CD4-positive, alpha-beta T cell treated with Interleukin-15 for 1 hour (primary cell): ENCODE measurements around the gene RELT.

Experiments
- DNase-seq: peaks from one replicate; pipeline ENCODE4 v3.0.0-alpha.2; 2020

The RELT gene

GRCh38 chr11:73347067-73347466 is 29.1 kb upstream of the RELT start:
- no peak for DNase-seq

DNA sequence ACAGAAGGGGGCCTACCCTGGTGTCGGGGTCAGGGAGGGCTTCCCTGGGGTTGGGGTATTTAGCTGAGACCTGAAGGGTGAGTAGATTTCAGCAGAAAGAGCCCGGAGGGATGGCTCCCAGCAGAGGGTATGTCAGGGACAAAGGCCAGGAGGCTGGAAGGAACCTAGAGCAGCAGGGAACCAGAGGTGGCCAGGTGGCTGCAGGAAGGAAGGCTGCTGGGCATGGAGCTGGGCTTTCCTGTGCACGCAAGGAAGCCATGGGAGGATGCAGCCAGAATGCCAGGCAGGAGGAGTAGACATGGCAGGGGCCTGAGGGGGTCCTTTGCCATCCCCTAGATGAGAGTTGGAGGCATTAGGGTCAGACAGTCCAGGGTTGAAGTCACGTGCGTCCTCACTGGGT is 27.4 kb upstream of the RELT start:
- no peak for DNase-seq

DNA sequence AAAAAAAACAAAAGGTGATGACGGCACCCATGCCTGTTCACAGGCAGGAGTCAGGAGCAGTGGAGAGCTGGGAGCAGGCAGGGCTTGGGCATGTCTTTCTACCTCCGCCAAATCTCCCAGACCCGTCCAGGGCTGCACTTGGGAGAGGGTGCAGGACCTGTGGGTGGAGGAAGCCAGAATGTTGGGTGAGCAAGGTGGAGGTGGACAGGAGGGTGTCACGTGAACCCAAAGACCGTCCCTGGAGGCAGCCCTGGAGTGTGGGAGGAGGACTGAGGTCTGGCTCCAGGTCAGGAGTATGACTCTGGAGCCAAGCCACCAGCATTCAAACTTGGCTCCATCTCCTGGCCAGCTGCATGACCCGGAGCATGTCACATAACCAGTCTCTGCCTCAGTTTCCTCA is 26.6 kb upstream of the RELT start:
- no peak for DNase-seq

DNA sequence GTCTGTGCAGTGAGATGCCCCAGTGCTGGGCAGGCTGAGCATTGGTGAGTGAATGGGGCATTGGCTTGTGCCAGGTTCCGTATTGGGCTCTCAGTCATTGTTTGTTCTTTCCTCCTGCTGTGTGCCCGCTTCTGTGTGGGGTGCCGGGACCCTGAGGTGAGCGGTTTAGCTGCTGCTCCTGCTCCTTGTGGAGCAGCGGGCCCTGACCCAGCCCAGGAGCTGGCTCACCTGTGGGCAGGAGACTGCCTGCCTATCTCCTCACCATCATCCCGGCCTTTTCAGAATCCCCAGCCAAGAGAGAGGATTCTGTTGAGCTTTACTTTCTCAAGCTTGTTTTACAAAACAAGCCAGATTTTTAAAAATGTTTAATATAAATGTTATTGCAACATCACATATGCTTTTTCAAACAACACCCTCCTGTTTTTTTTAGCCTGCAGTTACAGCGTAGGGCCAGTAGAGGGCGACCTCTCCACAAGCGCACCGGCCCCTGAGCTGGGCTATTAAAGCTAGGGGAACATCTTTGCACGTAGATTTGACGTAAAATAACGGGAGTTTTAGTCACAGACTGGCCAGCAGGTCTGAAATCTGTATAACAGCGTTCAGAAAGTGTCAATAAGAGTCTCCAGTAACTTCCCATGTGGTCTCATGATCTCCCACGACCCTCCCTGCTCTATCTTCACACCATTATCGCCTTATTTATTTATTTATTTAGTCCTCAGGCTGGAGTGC is 25.1 kb upstream of the RELT start:
- DNase-seq: peak; percentile 64

- DNase-seq: no peak
Observed at GRCh38 chr11:73353422-73353821, 22.8 kb upstream of the RELT start.

DNA sequence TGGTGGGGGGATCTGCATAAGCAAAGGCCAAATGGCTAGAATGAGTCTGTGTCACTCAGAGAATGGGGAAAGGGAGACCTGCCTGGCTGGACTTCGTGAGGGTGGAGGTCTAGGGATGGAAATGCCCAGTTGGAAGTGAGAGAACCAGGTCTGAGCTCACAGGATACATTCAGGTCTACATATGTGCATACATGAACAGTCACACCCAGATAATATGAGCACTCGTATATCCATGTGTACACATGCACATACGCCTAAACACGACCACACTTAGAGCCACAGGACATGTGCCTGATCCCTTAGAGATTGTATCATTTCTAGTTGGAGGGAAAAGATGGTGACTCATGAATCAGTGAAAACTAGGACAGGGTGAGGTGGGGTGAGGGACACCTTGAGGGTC is 21.1 kb upstream of the RELT start:
- no peak for DNase-seq

- no peak for DNase-seq
Observed at GRCh38 chr11:73356979-73357860, 19.0 kb upstream of the RELT start.

DNA sequence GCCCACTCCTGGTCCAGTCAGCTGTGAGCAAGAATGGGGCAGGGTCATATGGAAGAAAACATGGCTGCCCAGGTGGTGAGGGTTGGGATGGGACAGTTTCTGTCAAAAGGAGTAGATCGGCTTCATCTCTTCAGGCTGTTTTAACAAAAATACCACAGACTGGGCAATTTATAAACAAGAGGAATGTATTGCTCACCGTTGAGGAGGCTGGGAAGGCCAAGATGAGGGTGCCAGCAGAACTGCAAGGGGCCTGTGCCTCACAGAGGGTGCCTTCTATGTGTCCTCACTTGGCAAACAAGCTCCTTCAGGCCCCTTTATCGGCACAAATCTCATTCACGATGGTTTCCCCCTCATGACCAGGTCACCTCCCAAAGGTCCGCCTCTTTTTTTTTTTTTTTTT is 18.1 kb upstream of the RELT start:
- DNase-seq: no peak

- DNase-seq: no peak
Observed at GRCh38 chr11:73359341-73359740, 16.9 kb upstream of the RELT start.

DNA sequence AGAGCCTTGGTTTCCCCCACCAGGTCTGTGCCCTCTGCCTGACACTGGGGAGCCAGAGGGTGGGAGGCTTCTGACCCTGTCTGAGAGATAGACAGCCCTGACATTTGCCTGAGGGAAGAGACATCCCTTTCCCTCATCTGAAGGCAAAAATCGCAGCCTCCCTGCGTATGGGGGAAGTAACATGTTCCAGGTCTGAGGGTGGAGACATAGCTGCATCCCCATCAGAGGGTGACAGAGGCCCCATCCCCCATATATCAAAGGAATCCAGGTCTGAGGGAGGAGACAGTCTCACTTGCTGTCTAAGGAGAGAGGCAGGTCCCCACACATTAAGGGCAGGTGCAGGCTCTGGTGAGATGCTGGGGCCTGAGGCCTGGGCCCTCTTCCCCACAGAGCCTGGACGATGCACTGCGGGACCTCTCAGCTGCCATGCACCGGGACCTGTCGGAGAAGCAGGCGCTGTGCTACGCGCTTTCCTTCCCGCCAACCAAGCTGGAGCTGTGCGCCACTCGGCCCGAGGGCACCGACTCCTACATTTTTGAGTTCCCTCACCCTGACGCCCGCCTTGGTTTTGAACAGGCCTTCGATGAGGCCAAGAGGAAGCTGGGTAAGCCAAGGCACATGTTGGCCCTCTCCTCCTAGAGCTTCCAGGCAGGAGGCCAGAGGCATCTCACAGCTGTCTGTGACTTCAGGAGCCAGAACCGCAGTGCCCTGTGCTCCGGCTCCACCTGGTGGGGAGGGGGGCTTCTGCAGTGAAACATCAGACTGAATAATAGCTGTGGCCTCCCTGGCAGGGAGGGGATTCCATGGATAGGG is 16.1 kb upstream of the RELT start:
- no peak for DNase-seq

GRCh38 chr11:73360743-73361369 is 15.3 kb upstream of the RELT start:
- no peak for DNase-seq

GRCh38 chr11:73361953-73362776 is 14.0 kb upstream of the RELT start:
- no peak for DNase-seq

- no peak for DNase-seq
Observed at GRCh38 chr11:73363147-73363546, 13.1 kb upstream of the RELT start.

DNA sequence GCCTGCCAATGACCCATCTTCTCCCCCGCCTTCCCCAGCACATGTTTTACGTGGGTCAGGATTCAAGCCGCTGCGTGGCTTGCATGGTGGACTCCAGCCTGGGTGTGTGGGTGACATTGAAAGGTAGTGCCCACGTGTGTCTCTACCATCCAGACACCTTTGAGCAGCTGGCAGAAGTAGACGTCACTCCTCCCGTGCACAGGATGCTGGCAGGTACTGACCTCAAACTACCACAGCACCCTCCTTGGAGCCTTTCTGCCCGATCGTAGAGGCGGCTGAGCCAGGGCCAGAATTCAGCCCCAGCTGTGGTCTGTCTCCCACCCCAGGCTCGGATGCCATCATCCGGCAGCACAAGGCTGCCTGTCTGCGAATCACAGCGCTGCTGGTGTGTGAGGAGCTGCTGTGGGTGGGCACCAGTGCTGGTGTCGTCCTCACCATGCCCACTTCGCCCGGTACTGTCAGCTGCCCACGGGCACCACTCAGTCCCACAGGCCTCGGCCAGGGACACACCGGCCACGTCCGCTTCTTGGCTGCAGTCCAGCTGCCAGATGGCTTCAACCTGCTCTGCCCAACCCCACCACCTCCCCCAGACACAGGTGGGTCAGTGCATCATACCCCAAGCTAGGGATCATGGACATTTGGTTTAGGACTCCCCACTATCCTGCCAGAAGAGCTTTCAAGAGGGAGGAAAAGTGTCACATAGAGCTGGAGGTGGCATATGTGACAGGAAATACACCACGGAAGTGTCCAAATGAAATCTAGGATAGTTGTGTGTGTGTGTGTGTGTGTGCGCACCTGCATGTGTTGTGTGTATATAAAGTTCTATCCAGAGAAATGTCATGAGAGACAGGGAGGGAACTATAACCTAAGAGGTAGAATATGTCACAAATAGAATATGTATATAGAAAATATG is 10.6 kb upstream of the RELT start:
- no peak for DNase-seq

DNA sequence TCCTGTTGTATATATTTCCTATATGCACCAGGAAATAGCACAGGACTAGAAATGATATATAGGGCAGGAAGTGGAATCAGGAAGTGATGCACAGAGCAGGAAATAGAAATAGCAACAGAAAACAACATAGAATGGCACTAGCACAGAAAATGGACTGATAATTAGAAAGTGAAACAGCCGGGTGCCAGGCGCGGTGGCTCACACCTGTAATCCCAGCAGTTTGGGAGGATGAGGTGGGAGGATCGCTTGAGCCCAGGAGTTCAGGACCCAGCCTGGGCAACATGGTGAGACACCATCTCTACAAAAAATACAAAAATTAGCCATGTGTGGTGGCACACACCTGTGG is 10.0 kb upstream of the RELT start:
- peak; percentile 38 for DNase-seq

- no peak for DNase-seq
Observed at GRCh38 chr11:73366953-73367352, 9.2 kb upstream of the RELT start.

DNA sequence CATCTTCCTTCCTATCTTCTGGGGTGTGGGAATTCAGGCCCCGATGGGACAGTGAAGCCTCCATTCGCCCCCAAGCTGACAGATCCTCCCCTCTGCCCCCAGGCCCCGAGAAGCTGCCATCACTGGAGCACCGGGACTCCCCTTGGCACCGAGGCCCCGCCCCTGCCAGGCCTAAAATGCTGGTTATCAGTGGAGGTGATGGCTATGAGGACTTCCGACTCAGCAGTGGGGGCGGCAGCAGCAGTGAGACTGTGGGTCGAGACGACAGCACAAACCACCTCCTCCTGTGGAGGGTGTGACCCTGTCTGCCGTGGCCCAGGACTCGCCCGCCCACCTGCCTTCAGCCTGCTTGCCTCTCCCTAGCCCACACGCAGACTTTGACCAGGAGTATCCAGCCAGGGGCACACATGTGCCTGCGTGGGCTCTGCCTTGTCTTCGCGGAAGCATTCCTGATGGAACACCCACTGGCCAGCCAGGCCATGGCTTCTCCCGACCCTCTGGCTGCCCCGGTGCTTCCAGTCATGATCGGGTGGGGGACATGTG is 8.6 kb upstream of the RELT start:
- no peak for DNase-seq

DNA sequence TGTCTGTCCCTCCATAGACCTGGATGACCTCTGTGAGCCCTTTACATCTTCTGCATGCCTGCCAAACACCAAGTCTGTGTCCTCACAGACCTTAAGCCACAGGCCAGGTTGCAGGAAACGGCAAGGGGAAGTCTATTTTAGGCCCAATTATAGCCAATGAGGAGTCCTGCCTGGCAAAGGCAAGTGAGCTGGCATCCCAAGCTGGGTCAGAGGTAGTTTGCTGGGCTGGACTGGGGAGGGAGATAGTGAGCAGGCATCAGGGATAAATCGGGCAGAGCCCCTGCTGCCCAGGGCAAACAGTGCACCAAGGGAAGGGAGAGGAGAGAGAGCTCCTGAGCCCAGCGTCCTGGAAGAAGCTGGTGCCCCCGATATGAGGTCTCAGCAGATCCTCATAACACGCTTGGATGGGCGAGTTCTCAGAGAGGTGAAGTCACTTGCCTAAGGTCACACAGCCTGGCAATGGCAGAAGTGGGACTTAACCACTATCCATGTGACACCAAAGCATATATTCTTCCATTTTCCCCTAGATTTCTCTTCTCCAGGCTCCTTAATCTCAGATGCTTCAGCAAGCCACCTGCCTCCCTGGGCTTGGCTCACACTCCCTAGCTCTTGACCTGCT is 3.7 kb upstream of the RELT start:
- no peak for DNase-seq

DNA sequence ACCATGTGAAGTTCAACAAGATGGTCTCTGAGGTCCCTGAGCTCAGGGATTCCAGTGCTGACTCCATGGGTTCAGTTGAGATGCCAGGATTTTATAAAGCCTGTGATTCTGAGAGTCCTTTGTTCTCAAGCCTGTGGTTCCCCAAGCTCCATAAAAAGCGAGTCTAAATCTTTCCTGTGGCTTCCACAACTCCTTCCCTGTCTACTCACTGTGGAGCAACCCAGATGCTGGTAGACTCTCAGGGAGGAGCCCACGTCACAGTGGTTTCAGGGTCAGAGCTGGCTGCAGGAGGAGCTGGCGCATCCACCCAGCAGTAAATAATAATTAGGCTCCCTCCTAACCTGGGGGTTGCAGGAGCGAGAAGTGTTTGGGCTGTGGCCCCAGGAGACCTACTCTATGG is 2.0 kb upstream of the RELT start:
- DNase-seq: no peak

DNA sequence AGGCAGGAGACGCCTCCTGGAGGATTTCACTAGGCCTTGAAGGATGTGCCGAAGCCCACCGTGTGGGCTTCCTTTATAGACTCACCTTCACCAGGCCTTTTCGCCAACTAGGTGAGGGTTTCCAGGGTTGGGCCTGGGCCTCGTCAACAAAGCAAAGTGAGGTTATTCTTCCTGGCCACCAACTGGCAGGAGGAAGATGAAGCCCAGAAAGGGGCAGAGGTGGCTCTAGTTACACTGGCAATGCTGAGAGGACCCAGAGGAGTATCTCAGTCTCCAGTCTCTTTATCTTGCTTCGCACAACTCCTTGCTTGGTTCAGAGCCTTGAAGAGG is 404 bp upstream of the RELT start:
- no peak for DNase-seq
